Central memory CD4-positive, alpha-beta T cell (primary cell): Measurements from ENCODE around the gene PSMC3IP.
"Not testable (repeated sequence)": the region's sequence is repeated elsewhere in the genome, so short reads cannot be mapped to it uniquely, and the experiment has no call there.

Source experiments
- DNase-seq: peaks from one replicate; pipeline ENCODE4 v3.0.0; 2022
- total RNA-seq, 3 experiments: gene quantifications; one replicate each; lab custom pipeline; 2026; lab: John Stamatoyannopoulos, UW

The PSMC3IP gene, protein sequence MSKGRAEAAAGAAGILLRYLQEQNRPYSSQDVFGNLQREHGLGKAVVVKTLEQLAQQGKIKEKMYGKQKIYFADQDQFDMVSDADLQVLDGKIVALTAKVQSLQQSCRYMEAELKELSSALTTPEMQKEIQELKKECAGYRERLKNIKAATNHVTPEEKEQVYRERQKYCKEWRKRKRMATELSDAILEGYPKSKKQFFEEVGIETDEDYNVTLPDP
- total RNA-seq = 0.58 to 12.4 (median 2.8) reads per million in 3 experiments

DNA sequence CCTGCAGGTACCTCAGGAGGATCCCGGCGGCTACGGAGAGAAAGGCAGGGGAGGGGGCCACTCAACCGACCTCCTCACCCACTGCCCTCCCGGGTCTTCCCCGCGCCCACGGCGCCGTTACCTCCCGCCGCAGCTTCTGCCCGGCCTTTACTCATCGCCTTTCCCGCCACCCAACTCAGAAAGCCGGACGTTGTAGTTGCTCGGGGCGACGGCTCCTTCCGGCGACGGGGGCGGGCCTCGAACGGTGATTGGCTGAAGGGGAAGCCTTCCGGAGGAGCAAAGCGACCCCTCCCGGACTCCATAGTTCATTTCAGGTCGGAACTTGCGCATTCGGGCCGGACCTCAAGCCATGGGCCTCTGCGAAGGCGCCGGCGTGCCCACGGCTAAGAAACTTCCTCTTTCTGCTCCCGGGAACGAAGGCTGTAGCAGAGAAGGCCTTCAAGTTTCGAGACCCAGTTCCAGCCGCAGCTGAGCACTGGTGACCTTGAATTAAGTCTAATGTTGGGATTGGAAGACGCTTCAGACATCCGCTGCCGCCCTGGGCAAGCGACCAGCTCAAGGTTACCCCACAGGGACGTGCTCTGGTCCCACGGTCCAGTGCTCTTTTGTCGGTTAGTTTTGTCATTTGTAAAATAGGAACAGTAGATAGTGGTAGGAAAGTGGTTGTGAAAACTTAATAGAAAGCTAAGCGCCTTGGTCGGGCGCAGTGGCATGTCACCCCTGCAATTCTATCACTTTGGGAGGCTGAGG lies at the start of gene PSMC3IP:
Gene PSMC3IP (minus strand): TSS at position 198 of the 750 bp plus-strand sequence. CDS start 43 bp downstream, at position 155.
- DNase-seq = peak; percentile 86

DNA sequence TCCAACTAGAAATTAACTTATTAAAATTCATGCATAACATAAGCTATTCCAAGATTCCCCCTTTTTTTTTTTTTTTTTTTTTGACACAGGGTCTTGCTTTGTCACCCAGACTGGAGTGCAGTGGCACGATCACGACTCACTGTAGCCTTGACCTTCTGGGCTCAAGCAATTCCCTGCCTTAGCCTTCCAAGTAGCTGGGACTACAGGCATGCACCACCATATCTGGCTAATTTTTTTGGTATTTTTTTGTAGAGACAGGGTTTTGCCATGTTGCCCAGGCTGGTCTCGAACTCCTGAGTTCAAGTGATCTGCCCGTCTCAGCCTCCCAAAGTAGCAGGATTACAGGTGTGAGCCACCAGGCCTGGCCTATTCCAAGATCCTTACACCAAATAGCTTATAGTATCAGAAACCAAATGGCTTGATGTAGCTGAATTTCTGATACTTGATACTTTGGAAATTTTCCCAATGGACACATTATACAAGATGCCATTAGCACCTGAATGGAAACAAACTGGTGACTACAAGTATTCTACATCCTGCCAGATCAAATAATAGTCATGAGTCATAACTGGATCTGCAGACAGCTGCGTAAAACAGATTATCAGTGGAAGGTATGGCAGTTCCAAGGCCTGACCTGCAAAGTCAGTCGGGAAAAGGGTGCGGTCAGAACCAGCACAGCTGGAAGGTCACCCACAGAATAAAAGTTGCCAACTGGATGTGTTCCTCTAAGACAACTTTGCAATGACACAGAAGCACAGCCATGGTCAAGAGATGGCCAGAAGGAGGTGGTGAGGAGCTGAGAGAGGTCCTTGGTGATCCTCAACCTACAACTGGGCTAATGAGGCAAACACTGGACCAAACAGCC lies 46.4 kb upstream of the PSMC3IP start:
- DNase-seq = no peak

DNA sequence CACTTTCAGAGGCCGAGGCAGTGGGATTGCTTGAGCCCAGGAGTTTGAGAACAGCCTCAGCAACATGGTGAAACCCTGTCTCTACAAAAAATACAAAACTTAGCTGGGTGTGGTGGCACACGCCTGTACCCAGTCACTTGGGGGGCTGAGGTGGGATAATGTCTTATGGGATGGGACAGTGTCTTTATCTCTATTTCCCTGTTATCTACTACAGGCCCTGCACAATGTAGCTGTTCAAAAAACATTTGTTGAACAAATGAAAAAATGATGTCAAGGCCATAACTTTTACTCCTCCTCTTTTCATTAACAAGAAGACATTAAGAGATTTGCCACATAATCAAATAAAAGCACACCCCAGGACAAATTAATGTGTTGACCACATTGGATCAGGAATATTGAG lies 45.7 kb upstream of the PSMC3IP start:
- no peak for DNase-seq

DNA sequence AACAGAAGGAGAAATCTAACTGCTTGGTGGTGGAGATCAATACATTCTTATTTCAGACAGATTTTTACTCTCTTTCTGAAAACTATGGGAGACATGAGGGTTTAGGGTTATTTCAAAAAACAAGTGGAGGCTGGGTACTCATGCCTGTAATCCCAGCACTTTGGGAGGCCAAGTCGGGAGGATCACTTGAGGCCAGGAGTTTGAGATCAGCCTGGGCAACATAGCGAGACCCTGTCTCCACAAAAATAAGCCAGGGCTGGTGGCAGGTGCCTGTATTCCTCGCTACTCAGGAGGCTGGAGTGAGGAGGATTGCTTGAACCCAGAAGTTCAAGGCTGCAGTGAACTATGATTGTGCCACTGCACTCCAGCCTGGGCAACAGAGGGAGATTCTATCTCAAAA lies 44.5 kb upstream of the PSMC3IP start:
- not testable (repeated sequence) for DNase-seq

DNA sequence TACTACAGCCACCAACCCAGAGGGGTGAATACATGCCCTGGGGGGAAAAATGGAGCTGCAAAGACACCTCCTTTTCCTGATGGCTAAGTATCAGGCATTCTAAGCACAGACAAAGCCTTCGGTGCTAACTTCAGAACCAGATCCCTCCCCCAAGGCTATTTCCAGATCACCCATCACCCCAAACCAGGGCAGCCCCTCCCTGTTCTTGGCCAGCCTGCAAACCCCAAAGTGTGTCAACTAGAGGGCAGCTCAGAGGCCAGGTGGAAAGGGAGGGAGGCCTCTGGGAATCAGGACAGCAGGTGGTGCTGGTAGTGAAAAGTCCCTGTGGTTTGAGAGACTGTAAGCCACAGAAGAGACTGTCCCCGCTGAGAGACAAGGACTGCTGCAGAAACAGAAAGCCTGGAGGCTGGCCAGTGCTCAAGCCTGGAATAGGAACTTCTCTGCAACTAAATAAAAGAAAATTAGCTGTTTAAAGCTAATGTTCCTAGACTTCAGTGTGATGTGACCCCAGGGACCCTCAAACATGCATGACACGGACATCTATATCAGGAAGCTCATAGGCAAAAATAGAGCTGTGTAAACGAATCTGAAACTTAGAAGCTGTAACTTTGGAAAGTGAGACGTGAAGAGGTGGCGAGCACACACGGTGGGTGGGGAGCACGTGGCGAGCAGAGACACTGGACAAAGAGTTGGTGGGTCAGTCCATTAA lies 41.1 kb upstream of the PSMC3IP start:
- no peak for DNase-seq

DNA sequence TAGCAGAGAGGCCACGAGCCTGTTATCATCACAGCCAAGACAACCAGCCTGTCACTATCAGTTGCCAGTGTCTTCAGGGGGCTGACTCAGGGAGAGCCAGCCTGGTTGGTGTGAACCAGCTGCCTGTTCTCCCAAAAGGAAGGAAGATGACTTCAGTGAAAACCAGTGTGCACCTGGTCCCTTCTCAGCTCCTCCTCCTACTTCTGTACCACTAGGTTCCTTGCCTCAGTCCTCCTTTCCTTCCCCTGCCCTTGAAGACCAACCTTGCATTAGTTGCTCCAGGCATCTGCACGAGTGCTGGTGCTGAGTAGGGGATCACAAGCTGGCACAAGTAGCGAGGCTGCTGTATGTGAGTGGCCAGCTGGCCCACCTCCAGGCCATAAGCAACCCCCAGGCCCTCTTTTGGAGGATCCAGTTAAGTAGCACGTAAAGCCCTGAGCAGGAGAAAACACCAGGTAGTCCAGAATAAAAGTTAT lies 40.5 kb upstream of the PSMC3IP start:
- no peak for DNase-seq

DNA sequence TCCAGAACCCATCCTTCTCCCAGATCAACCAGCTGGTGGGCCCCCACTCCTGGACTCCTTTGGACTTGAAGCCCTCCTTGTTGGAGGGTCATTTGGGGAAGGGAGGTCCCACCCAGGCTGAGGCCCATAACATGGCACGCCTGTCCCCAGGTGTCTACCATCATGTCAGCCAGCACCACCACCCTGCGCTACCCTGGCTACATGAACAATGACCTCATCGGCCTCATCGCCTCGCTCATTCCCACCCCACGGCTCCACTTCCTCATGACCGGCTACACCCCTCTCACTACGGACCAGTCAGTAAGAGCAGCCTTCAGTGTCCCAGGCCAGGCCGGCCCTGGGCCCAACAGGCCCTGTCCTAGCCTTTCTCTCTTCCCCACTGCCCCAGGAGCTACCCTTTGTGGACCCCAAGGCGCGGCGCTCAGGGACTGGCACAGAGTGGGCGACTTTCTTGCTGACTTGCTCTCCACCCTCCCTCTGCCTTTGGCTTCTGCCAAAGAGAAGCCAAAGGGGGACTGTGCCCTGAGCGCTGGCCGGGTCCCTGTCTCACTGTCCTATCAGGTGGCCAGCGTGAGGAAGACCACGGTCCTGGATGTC lies 36.3 kb upstream of the PSMC3IP start:
- DNase-seq = no peak

DNA sequence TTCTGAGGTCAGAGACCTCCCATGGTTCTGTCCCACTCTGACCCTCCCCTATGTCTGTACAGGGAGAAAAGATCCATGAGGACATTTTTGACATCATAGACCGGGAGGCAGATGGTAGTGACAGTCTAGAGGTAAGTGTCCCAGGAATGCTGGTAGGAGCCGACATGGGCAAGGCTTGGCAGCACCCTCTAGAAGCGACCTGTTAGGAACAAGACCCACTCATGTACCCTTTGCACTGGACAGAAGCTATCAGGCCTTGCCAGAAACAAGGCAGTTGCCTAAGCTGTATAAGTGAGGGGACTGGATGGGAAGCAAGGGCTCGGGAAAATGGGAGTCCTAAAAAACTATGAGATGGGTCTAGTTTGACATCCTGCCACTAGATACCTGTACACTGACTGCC lies 34.5 kb upstream of the PSMC3IP start:
- no peak for DNase-seq

DNA sequence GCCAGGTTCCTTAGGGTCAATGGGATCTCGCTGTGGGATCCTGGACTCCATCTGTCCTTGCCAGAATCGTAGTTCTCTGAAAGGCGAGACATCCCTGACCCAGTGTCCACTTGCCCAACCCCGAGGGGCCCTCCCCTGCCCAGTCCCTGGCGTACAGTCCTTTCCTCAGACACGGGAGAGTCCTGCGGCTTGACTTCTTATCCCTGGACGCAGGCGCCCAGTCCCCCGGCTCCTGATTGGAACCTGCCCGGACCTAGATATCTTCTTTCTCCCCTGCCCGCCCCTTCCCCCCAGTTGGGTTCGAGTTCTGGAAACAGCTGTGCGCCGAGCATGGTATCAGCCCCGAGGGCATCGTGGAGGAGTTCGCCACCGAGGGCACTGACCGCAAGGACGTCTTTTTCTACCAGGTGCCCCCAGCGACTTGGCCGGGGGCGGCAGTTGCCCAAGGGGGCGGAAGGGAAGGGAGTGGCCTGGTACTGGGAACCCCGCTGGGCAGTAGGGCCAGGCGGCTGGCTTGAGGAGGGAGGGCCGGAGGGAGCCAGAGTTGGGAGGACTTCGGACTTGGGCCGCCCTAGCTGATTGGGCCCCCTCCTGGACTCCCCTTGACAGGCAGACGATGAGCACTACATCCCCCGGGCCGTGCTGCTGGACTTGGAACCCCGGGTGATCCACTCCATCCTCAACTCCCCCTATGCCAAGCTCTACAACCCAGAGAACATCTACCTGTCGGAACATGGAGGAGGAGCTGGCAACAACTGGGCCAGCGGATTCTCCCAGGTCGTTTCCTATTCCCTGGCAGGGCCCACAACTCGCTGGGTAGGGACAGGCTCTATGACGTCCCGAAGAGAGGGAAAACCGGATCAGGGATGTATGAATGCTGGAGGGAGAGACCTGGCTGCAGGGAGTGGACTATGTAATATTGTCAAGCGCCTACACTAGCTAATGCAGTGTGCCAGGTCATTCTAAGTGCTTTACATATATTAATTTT lies 32.6 kb upstream of the PSMC3IP start:
- not testable (repeated sequence) for DNase-seq

DNA sequence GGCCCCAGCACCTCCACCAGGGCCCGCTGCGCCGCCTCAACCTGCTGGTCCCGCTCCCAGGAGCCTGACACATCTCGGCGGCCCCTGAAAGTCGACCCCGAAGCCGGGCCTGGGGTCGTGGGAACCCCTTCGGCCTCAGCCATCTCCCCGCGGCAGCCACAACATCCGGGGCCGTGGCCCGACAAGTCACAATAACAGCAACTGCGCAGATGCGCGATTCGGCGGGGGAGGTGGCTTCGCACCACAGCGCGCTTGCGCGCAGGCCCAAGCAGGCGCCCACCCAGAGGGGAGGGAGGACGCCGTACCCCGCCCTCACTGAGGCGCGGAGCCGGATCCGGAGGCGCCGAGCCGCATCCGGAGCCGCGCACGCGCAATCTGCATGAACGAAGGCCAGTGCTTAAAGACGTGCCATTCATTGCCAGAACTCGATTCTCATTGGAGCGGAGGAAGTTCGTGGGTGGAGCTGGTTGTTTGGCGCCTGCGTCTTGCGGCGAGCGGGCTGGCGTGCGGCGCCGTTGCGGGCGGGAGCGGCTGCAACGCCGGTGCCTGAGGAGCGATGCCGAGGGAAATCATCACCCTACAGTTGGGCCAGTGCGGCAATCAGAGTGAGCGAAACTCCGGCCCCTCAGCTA lies 31.8 kb upstream of the PSMC3IP start, which contains the start of the genes RETREG3 and TUBG1:
Gene RETREG3 (minus strand): TSS at position 193 of the 632 bp plus-strand sequence. CDS start 50 bp downstream, at position 143.
Gene TUBG1 (plus strand): TSS at position 502 of the 632 bp plus-strand sequence. CDS start 55 bp downstream, at position 557.
- DNase-seq = peak; percentile 100

DNA sequence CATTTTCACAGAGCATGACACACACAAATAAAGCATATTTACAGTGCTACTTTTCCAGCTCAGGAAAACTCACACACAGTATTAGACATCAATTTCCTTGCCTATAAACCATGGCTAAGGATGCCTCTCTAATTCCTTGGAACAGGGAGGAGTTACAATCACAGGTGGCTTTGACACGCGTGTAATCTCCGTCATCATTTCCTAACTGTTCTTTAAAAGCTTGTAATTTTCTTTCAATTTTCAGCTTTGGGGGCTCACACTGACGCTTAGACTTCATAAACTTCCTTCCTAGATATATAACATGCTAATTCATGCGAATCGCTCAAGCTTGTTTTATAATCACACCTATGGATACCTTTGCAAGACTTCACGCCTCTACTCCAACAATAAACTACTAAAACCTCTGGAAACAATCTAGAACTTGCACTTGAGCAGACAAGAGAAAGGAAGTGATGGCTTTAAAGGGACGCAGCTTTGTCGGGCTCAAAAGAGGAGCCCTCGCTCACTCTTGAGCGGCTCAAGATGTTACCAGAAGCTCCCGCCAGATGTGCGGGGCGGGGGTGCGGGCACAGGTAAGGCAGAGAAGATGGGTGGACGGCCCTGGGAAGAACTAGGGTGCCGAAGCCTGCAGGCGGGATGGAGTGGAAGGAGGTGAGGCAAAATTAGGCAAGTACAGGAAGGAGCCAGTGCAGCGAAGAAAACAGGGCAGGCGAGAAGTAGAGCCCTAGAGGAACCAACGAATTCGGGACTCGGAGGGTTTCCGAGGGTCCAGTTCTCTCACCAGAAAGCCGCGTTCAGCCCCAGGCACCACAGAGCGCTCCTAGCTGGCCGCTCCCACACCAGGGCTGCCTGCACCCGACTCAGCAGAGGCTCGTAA lies 31.0 kb upstream of the PSMC3IP start:
- no peak for DNase-seq

DNA sequence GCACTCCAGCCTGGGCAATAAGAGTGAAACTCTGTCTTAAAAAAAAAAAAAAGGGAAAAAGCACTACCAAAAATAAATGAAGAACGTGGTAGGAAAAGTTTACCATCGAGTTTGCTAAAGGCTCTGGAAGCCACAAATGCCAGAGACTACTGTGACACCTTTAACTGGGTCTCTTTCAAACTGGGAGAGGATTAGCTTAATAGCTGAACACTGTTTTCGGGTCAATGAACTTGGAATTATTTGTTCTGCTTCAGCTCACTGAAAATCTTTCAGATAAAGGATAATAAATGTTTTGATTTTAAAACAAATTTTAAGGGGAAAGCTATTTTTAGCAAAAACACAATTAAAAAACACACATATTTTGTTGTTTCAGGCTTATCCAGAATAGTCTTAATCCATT lies 30.2 kb upstream of the PSMC3IP start:
- DNase-seq = no peak

DNA sequence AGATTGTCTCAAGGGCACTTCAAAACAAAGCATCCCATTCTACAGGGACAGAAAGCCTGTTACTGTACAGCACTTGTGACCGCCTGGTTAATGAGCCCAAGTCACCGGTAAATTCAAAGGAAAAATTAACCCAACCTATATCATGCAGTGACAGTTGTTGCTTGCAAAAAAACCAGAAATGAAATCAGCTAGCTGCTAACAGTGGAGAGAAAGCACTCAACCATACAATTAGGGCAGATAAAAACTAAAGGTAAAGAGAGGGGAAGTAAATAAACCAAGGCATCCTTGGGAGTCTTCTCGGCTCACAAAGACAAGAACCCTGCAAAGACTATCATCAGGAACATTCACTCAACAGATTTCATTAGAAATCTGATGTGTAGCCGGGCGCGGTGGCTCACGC lies 25.8 kb upstream of the PSMC3IP start:
- no peak for DNase-seq

DNA sequence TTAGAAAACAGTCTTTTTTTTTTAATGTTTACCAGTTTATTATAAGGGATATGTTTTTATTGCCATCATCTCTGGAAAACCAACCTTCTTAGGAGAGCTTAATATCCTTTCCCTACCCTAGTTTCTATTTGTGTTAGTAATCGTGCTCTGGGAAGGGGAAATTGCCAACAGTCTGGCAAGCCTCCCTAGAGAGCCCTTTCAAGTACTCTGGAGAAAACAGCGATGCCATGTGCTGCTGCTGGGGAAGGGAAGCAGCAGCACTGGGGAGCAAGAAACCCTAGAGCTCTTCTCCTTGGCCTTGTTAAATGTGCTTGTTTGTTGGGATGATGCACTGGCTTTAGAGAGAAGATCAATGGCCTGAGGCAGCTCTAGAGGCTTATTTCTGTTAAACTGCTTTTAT lies 21.4 kb upstream of the PSMC3IP start:
- no peak for DNase-seq

DNA sequence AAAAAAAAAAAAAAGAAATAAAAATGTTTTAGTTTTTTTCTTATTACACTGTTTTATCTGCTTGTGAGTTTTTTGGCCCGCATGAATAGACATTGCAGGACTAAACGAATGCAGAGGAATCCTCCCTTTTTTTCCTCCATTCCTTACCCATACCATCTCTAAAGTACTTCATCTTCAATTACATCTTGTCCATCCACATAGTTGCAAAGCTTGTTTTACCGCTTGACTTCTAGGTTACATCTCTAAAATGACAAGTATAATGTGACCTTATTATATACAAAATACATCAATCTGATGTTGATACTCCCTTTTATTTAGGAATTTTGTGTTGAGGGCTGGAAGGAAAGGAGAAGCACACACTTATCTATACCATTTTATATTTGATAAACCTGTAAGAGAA lies 18.9 kb upstream of the PSMC3IP start:
- no peak for DNase-seq

DNA sequence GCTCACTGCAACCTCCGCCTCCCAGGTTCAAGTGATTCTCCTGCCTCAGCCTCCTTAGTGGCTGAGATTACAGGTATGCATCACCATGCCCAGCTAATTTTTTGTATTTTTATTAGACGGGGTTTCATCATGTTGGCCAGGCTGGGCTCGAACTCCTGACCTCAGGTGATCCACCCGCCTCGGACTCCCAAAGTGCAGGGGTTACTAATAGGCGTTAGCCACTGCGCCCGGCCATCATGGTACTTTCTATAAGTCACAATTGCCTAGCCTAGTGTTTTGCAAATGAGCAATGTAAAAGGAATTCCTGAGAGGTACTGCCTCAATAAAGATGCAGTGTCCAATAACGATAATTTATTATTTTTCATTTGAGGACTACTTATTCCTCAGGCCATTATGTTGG lies 13.9 kb upstream of the PSMC3IP start:
- no peak for DNase-seq

DNA sequence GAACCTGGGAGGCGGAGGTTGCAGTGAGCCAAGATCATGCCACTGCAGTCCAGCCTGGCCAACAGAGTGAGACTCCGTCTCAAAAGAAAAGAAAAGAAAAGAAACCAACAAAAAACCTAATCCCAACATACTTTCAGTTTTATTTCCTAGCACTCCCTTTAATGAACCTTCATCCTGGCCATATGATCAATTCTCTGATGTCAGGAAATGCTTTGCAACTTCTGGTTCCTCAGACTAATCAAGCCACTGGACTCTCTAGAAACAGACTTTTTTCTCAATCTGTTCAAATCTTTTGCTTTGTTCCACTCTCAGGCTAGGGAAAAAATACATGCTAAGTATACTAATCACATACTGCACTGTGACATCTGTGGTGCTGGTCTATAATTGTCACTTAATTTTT lies 13.4 kb upstream of the PSMC3IP start:
- DNase-seq = no peak

DNA sequence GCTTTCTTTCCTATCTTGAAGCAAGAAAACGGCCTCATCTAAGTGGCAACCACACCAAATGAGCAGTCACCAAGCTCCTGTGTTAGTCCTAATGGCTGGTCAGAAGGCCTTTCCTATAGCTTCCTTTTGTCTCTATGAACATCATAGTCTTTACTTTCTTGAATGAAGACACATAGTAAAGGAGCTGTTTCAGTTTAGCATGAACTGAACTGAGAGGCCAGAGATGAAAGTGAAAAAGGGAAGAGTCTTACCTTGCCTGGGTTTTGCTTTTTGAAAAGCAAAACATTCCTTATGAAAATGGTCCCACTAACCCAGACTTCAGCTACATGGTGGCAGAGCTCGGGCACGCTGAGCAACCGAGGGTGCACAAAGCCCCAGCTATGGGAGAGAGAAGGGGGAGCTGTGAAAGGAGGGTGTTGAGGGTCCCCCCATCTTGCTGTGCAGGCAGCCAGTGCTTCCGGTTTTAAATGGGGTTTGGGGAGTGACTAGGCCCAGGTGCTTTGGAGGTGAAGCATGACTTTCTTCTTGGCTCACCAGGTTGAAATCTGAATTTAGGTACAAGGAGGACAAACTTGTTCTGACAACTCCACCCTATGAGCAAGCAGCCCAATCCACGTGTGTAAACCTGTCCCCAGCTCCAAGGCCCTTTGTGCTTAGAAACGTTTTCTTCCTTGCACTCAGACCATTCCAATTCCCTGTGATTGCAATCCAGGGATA lies 9.1 kb upstream of the PSMC3IP start:
- DNase-seq = no peak
